Astrocyte (in vitro differentiated cells and primary cell): ENCODE results near the gene MCTP1. TPM values are rescaled to one million over a fixed set of nuclear protein-coding genes. Genes with fewer than 3 reads are reported as not detected.

ENCODE experiments used
- DNase-seq: peaks from one replicate; pipeline ENCODE4 v3.0.0-alpha.2; 2010; ENCODE audit warnings: low read depth
- FAIRE-seq: peaks from 2 replicates; lab custom pipeline; 2011; peaks lifted over from hg19 to GRCh38; lab: Jason Lieb, UNC
- H2AFZ ChIP-seq: 2 replicates; pipeline ENCODE4 v1.6.0; 2012; ENCODE audit warnings: low read depth, low read length, inconsistent platforms
- H3K27ac ChIP-seq: 2 replicates; pipeline ENCODE4 v1.5.1; 2011; ENCODE audit warnings: low read depth, low read length, inconsistent platforms
- H3K27me3 ChIP-seq: 2 replicates; pipeline ENCODE4 v1.6.0; 2011; ENCODE audit warnings: low read length, inconsistent platforms; ENCODE audit not compliant: insufficient read depth
- H3K36me3 ChIP-seq: 2 replicates; pipeline ENCODE4 v1.5.1; 2011; ENCODE audit warnings: low read length, inconsistent platforms; ENCODE audit not compliant: insufficient read depth
- H3K4me1 ChIP-seq: 2 replicates; pipeline ENCODE4 v1.5.1; 2011; ENCODE audit warnings: low read length, inconsistent platforms; ENCODE audit not compliant: insufficient read depth
- H3K4me2 ChIP-seq: 2 replicates; pipeline ENCODE4 v1.6.0; 2012; ENCODE audit warnings: low read length, inconsistent platforms
- H3K4me3 ChIP-seq: 2 replicates; pipeline ENCODE4 v1.5.1; 2011; ENCODE audit warnings: low read depth, mild to moderate bottlenecking, low read length, inconsistent platforms; ENCODE audit not compliant: insufficient read depth
- H3K79me2 ChIP-seq: 2 replicates; pipeline ENCODE4 v1.6.0; 2012; ENCODE audit warnings: mild to moderate bottlenecking, low read length, inconsistent platforms; ENCODE audit not compliant: insufficient read depth
- H3K9ac ChIP-seq: 2 replicates; pipeline ENCODE4 v1.6.0; 2012; ENCODE audit warnings: mild to moderate bottlenecking, low read length, inconsistent platforms
- H3K9me3 ChIP-seq: 2 replicates; pipeline ENCODE4 v1.5.1; 2012; ENCODE audit warnings: low read depth, mild to moderate bottlenecking, low read length, inconsistent platforms; ENCODE audit not compliant: insufficient read depth
- H4K20me1 ChIP-seq: 2 replicates; pipeline ENCODE4 v1.6.0; 2012; ENCODE audit warnings: low read length, inconsistent platforms; ENCODE audit not compliant: insufficient read depth
- H3K27ac Mint-ChIP-seq: one replicate; pipeline ENCODE4 v1.8.0; 2021; ENCODE audit warnings: mild to moderate bottlenecking, mixed read lengths; ENCODE audit not compliant: unreplicated experiment
- H3K27me3 Mint-ChIP-seq: one replicate; pipeline ENCODE4 v1.8.0; 2021; ENCODE audit warnings: low read depth, mixed read lengths; ENCODE audit not compliant: unreplicated experiment
- H3K36me3 Mint-ChIP-seq: one replicate; pipeline ENCODE4 v1.8.0; 2021; ENCODE audit warnings: low read depth, mixed read lengths; ENCODE audit not compliant: unreplicated experiment
- H3K4me1 Mint-ChIP-seq: one replicate; pipeline ENCODE4 v1.8.0; 2021; ENCODE audit warnings: low read depth, mixed read lengths; ENCODE audit not compliant: unreplicated experiment
- H3K4me3 Mint-ChIP-seq: one replicate; pipeline ENCODE4 v1.8.0; 2021; ENCODE audit warnings: mild to moderate bottlenecking, moderate library complexity, mixed read lengths; ENCODE audit not compliant: unreplicated experiment
- H3K9me3 Mint-ChIP-seq: one replicate; pipeline ENCODE4 v1.8.0; 2021; ENCODE audit warnings: mild to moderate bottlenecking, mixed read lengths; ENCODE audit not compliant: unreplicated experiment
- EZH2 ChIP-seq: IDR thresholded peaks from 2 replicates; pipeline ENCODE4 v1.6.1; 2012; ENCODE audit warnings: mild to moderate bottlenecking, low read length, inconsistent platforms; ENCODE audit not compliant: insufficient read depth
- total RNA-seq: library from RNA; stranded (reverse); gene quantifications from 2 replicates; pipeline ENCODE4 v1.2.1, GENCODE V29; 2021
- TF ChIP-seq, protein P1 (sequence below): IDR thresholded peaks from 2 replicates; pipeline ENCODE4 v1.5.1; 2011; ENCODE audit warnings: low read depth, mild to moderate bottlenecking, inconsistent platforms, low read length, moderate library complexity; ENCODE audit not compliant: insufficient read depth

The MCTP1 gene
- total RNA-seq, 1 donor from 2014 or later: 40.6 TPM

- Histone ChIP-seq H3K27me3 (no peaks in the 10 kb centered on the region), H3K36me3 (no peaks in the 10 kb centered on the region), H2AFZ (peak overlapping the region; percentile 50), H3K4me3 (peak overlapping the region; percentile 61), H3K79me2 (no peaks in the 10 kb centered on the region), H3K9me3 (no peaks in the 10 kb centered on the region), H4K20me1 (no peaks in the 10 kb centered on the region), H3K4me2 (peak overlapping the region; percentile 85), H3K4me1 (peaks cover 3% of the 10 kb centered on the region), H3K9ac (peak overlapping the region; percentile 66), H3K27ac (peak overlapping the region; percentile 20)
- peaks cover 28% of the 10 kb centered on the region for H3K4me1 Mint-ChIP-seq
- TF ChIP-seq, protein P1, sequence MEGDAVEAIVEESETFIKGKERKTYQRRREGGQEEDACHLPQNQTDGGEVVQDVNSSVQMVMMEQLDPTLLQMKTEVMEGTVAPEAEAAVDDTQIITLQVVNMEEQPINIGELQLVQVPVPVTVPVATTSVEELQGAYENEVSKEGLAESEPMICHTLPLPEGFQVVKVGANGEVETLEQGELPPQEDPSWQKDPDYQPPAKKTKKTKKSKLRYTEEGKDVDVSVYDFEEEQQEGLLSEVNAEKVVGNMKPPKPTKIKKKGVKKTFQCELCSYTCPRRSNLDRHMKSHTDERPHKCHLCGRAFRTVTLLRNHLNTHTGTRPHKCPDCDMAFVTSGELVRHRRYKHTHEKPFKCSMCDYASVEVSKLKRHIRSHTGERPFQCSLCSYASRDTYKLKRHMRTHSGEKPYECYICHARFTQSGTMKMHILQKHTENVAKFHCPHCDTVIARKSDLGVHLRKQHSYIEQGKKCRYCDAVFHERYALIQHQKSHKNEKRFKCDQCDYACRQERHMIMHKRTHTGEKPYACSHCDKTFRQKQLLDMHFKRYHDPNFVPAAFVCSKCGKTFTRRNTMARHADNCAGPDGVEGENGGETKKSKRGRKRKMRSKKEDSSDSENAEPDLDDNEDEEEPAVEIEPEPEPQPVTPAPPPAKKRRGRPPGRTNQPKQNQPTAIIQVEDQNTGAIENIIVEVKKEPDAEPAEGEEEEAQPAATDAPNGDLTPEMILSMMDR: no peak
- TF ChIP-seq EZH2: no peak
- H3K27me3 Mint-ChIP-seq: no peaks in the 10 kb centered on the region
- peak; percentile 84 for DNase-seq
- peak overlapping the region; percentile 84 for H3K4me3 Mint-ChIP-seq
- H3K36me3 Mint-ChIP-seq: no peaks in the 10 kb centered on the region
- peak; percentile 73 for FAIRE-seq
- H3K27ac Mint-ChIP-seq: peak overlapping the region; percentile 76
- no peaks in the 10 kb centered on the region for H3K9me3 Mint-ChIP-seq
Observed at GRCh38 chr5:95081500-95081960, 203.4 kb downstream of the MCTP1 start.

DNA sequence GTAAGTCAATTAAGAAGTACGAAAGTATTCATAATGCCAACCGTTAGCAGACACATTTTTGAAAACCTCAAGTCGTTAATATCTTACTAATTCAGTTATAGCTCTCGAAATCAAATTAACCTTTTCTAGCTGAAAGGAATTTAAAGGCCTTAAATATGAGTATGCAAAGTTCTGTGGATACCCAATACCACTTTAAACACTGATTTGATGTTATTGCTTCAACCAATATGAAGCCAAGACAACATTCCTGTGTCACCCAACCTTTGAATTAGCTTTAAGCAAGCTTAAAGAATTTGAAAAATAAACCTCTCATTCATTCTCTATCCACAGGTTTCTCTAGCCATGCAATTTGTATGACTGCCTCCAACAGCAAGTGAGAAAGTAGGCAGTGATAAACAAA is 204.5 kb downstream of the MCTP1 start:
- Histone ChIP-seq H4K20me1 (no peaks in the 10 kb centered on the region), H3K79me2 (no peaks in the 10 kb centered on the region), H3K36me3 (no peaks in the 10 kb centered on the region), H3K27ac (no peak overlapping the region), H3K27me3 (no peaks in the 10 kb centered on the region), H2AFZ (no peak overlapping the region), H3K4me1 (peaks cover 3% of the 10 kb centered on the region), H3K4me3 (no peak overlapping the region), H3K9ac (no peak overlapping the region), H3K4me2 (peak overlapping the region; percentile 85), H3K9me3 (no peaks in the 10 kb centered on the region)
- Mint-ChIP-seq H3K27ac (peak overlapping the region; percentile 59), H3K4me3 (peak overlapping the region; percentile 84), H3K27me3 (no peaks in the 10 kb centered on the region), H3K4me1 (peaks cover 30% of the 10 kb centered on the region), H3K36me3 (no peaks in the 10 kb centered on the region), H3K9me3 (no peaks in the 10 kb centered on the region)
- no peak for DNase-seq
- FAIRE-seq: no peak
- TF ChIP-seq, protein P1: no peak

DNA sequence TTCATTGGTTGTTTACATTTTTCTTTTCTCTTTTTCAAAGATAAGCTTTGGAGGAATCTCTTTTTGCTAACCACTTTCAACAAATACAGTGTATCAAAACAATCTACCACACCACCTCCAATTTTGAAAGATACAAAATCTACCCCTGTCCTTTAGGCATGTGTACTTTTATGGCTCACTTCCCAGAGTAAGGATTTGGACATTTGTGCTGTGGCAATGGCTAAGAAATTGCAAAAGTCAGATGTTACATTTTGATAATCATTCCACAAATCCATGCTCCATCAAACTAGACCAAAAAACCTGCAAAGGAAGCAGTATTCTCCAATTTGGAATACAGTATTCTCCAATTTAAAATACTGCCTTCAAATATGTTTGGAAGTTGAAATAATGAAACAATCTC is 204.9 kb downstream of the MCTP1 start:
- no peaks in the 10 kb centered on the region for H3K9me3 Mint-ChIP-seq
- H3K36me3 ChIP-seq: no peaks in the 10 kb centered on the region
- peak overlapping the region; percentile 84 for H3K4me3 Mint-ChIP-seq
- H3K9me3 ChIP-seq: no peaks in the 10 kb centered on the region
- FAIRE-seq (no peak), DNase-seq (no peak)
- TF ChIP-seq, protein P1: no peak
- no peak for TF ChIP-seq EZH2
- no peak overlapping the region for H3K27ac Mint-ChIP-seq
- H4K20me1 ChIP-seq: no peaks in the 10 kb centered on the region
- H3K79me2 ChIP-seq: no peaks in the 10 kb centered on the region
- H3K4me3 ChIP-seq: no peak overlapping the region
- H3K9ac ChIP-seq: no peak overlapping the region
- H3K4me1 Mint-ChIP-seq: peaks cover 30% of the 10 kb centered on the region
- peaks cover 3% of the 10 kb centered on the region for H3K4me1 ChIP-seq
- no peaks in the 10 kb centered on the region for H3K27me3 ChIP-seq
- no peak overlapping the region for H3K27ac ChIP-seq
- no peak overlapping the region for H2AFZ ChIP-seq
- H3K4me2 ChIP-seq: peak overlapping the region; percentile 85
- no peaks in the 10 kb centered on the region for H3K36me3 Mint-ChIP-seq
- H3K27me3 Mint-ChIP-seq: no peaks in the 10 kb centered on the region
